H9 (cell line): ENCODE measurements around the gene CYP39A1. TPM values are rescaled to one million over a fixed set of nuclear protein-coding genes. Genes with fewer than 3 reads are reported as not detected.

Source experiments
- DNase-seq: peaks from one replicate; pipeline ENCODE4 v3.0.0-alpha.2; 2017
- H2AFZ ChIP-seq: one replicate; pipeline ENCODE4 v1.6.1; 2013; ENCODE audit warnings: mild to moderate bottlenecking, low read length, control low read depth, moderate library complexity
- H2AK5ac ChIP-seq: 2 replicates; pipeline ENCODE4 v1.6.1; 2013; ENCODE audit warnings: low read length, control low read depth, mixed read lengths; ENCODE audit not compliant: insufficient read length
- H2BK120ac ChIP-seq: one replicate; pipeline ENCODE4 v1.6.1; 2013; ENCODE audit warnings: low read depth, mild to moderate bottlenecking, low read length, control low read depth, inconsistent platforms; ENCODE audit not compliant: poor library complexity, severe bottlenecking
- H2BK12ac ChIP-seq: 2 replicates; pipeline ENCODE4 v1.6.1; 2013; ENCODE audit warnings: low read length, control low read depth, mixed read lengths, low read depth; ENCODE audit not compliant: insufficient read length
- H2BK15ac ChIP-seq: 2 replicates; pipeline ENCODE4 v1.6.1; 2013; ENCODE audit warnings: low read depth, low read length, control low read depth
- H2BK20ac ChIP-seq: one replicate; pipeline ENCODE4 v1.6.1; 2013; ENCODE audit warnings: low read depth, mild to moderate bottlenecking, low read length, control low read depth, inconsistent platforms; ENCODE audit not compliant: poor library complexity, severe bottlenecking
- H2BK5ac ChIP-seq: 2 replicates; pipeline ENCODE4 v1.6.1; 2013; ENCODE audit warnings: low read length, control low read depth, mixed read lengths; ENCODE audit not compliant: insufficient read length
- H3K14ac ChIP-seq: 2 replicates; pipeline ENCODE4 v1.6.1; 2013; ENCODE audit warnings: low read length, control low read depth; ENCODE audit not compliant: insufficient read depth
- H3K18ac ChIP-seq: 2 replicates; pipeline ENCODE4 v1.6.1; 2013; ENCODE audit warnings: low read depth, mild to moderate bottlenecking, mixed read lengths, low read length, control low read depth; ENCODE audit not compliant: insufficient read length
- H3K23ac ChIP-seq: 2 replicates; pipeline ENCODE4 v1.6.1; 2013; ENCODE audit warnings: low read length, control low read depth, mixed read lengths, low read depth; ENCODE audit not compliant: insufficient read length
- H3K23me2 ChIP-seq: 2 replicates; pipeline ENCODE4 v1.6.1; 2013; ENCODE audit warnings: low read depth, mild to moderate bottlenecking, mixed read lengths, low read length, control low read depth; ENCODE audit not compliant: insufficient read length, poor library complexity, severe bottlenecking
- H3K27ac ChIP-seq: 2 replicates; pipeline ENCODE4 v1.5.1; 2013; ENCODE audit warnings: low read length, control low read depth, mixed read lengths, low read depth; ENCODE audit not compliant: insufficient read length
- H3K27me3 ChIP-seq: 2 replicates; pipeline ENCODE4 v1.6.1; 2013; ENCODE audit warnings: low read length, control low read depth, inconsistent platforms; ENCODE audit not compliant: insufficient read depth
- H3K4ac ChIP-seq: 2 replicates; pipeline ENCODE4 v1.6.1; 2013; ENCODE audit warnings: low read depth, mild to moderate bottlenecking, control low read depth, inconsistent platforms, low read length, moderate library complexity
- H3K4me1 ChIP-seq: 2 replicates; pipeline ENCODE4 v1.6.1; 2013; ENCODE audit warnings: low read length, control low read depth, inconsistent platforms; ENCODE audit not compliant: insufficient read depth
- H3K4me2 ChIP-seq: 2 replicates; pipeline ENCODE4 v1.6.1; 2013; ENCODE audit warnings: low read length, control low read depth, mixed read lengths; ENCODE audit not compliant: insufficient read length, insufficient read depth
- H3K56ac ChIP-seq: 2 replicates; pipeline ENCODE4 v1.6.1; 2013; ENCODE audit warnings: low read depth, mild to moderate bottlenecking, mixed read lengths, low read length, control low read depth; ENCODE audit not compliant: insufficient read length
- H3K79me1 ChIP-seq: 2 replicates; pipeline ENCODE4 v1.6.1; 2013; ENCODE audit warnings: low read depth, mild to moderate bottlenecking, moderate library complexity, low read length, control low read depth, inconsistent platforms; ENCODE audit not compliant: insufficient read depth, poor library complexity, severe bottlenecking
- H3K79me2 ChIP-seq: 2 replicates; pipeline ENCODE4 v1.6.1; 2013; ENCODE audit warnings: low read length, control low read depth, inconsistent platforms; ENCODE audit not compliant: insufficient read depth
- H3K9ac ChIP-seq: 2 replicates; pipeline ENCODE4 v1.6.1; 2013; ENCODE audit warnings: low read length, control low read depth, mixed read lengths; ENCODE audit not compliant: insufficient read length; ENCODE audit errors: extremely low read depth
- H3K9me3 ChIP-seq: one replicate; pipeline ENCODE4 v1.6.1; 2013; ENCODE audit warnings: low read depth, low read length, inconsistent platforms; ENCODE audit not compliant: control insufficient read depth
- H3T11ph ChIP-seq: one replicate; pipeline ENCODE4 v1.6.1; 2013; ENCODE audit warnings: mild to moderate bottlenecking, low read length, control low read depth, inconsistent platforms
- H4K20me1 ChIP-seq: one replicate; pipeline ENCODE4 v1.6.1; 2013; ENCODE audit not compliant: control insufficient read depth, insufficient read length, insufficient read depth
- H4K5ac ChIP-seq: 2 replicates; pipeline ENCODE4 v1.6.1; 2013; ENCODE audit warnings: low read depth, mild to moderate bottlenecking, mixed read lengths, low read length, control low read depth; ENCODE audit not compliant: insufficient read length
- H4K8ac ChIP-seq: replicated peaks from 2 replicates; pipeline ENCODE4 v1.6.1; 2013; ENCODE audit warnings: low read length, control low read depth, mixed read lengths, low read depth; ENCODE audit not compliant: insufficient read length
- H4K91ac ChIP-seq: 2 replicates; pipeline ENCODE4 v1.6.1; 2013; ENCODE audit warnings: low read depth, mild to moderate bottlenecking, moderate library complexity, mixed read lengths, low read length, control low read depth; ENCODE audit not compliant: insufficient read length
- H3K27ac Mint-ChIP-seq, 3 experiments: 2 replicates in 2 of 3; 3 replicates in 1 of 3; pipeline ENCODE4 v1.8.0; 2020 to 2021; ENCODE audit warnings: mixed read lengths in 3 of 3, mild to moderate bottlenecking in 1 of 3, moderate library complexity in 1 of 3
- H3K27me3 Mint-ChIP-seq: 2 replicates; pipeline ENCODE4 v1.8.0; 2021; ENCODE audit warnings: low read depth, mild to moderate bottlenecking, moderate library complexity, mixed read lengths
- H3K36me3 Mint-ChIP-seq, 3 experiments: 2 replicates in 2 of 3; 3 replicates in 1 of 3; pipeline ENCODE4 v1.8.0; 2020 to 2021; ENCODE audit warnings: low read depth in 3 of 3, mixed read lengths in 3 of 3; ENCODE audit not compliant: insufficient read depth in 1 of 3
- H3K4me1 Mint-ChIP-seq, 2 experiments: 2 replicates each; pipeline ENCODE4 v1.8.0; 2020; ENCODE audit warnings: mixed read lengths in 2 of 2
- H3K4me3 Mint-ChIP-seq, 2 experiments: 2 replicates in 1 of 2; 3 replicates in 1 of 2; pipeline ENCODE4 v1.8.0; 2020 to 2021; ENCODE audit warnings: mild to moderate bottlenecking in 2 of 2, mixed read lengths in 2 of 2, moderate library complexity in 1 of 2
- H3K9me3 Mint-ChIP-seq, 2 experiments: 2 replicates in 1 of 2; 3 replicates in 1 of 2; pipeline ENCODE4 v1.8.0; 2020; ENCODE audit warnings: mild to moderate bottlenecking in 2 of 2, mixed read lengths in 2 of 2, moderate library complexity in 1 of 2
- CTCF ChIP-seq: fragments of 200-600 bp; sonication (generic); conservative IDR thresholded peaks from 3 replicates; pipeline ENCODE4 v1.8.0; 2021; ENCODE audit warnings: antibody characterized with exemption, mild to moderate bottlenecking
- WGBS: extraction: QIAGEN DNeasy Blood & Tissue Kit; methylation state at CpG from one replicate; pipeline ENCODE4 v1.1.7; 2013; ENCODE audit warnings: missing lambda C conversion rate, low lambda C conversion rate, mixed read lengths; ENCODE audit not compliant: insufficient read length; ENCODE audit errors: extremely low coverage; 5-methylcytosine and 5-hydroxymethylcytosine counted together
- total RNA-seq: library from RNA; stranded (reverse); gene quantifications from 2 replicates; pipeline ENCODE4 v1.2.1, GENCODE V29; 2021

The CYP39A1 gene
- total RNA-seq, 1 experiment from 2014 or later: 0.50 TPM

DNA sequence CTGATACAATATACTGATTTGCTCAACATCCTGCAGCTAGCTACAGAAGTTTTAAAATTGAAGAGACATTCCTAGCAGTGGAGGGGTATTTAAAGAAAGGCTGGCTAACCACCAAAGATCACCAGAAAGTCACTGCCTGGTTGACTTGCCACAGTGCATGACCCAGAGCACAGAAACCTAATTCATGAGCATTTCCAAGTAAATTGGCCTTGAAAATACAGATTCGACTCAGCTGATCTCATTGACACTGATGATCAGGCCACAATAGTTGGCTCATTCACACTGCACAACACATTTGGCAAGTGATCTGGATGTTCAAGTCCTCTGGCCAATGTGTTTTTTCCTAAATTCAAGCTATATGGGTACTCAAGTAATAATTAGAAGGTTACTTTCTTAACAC lies 21.8 kb upstream of the CYP39A1 start:
- H4K5ac ChIP-seq: no peak overlapping the region
- H4K91ac ChIP-seq: no peak overlapping the region
- no peak overlapping the region for H2BK20ac ChIP-seq
- no peak overlapping the region for H2BK5ac ChIP-seq
- Mint-ChIP-seq H3K36me3 (no peaks in the 10 kb centered on the region), H3K27ac (no peak overlapping the region; a peak in 1 of 7 replicates), H3K9me3 (no peaks in the 10 kb centered on the region), H3K4me1 (peaks cover 6 to 7% of the 10 kb centered on the region in 2 experiments; a peak in 3 of 4 replicates), H3K4me3 (no peak overlapping the region), H3K27me3 (no peaks in the 10 kb centered on the region)
- no peak overlapping the region for H3K4me2 ChIP-seq
- no peak overlapping the region for H2BK15ac ChIP-seq
- H3K23me2 ChIP-seq: no peaks in the 10 kb centered on the region
- no peak overlapping the region for H4K8ac ChIP-seq
- H3K79me1 ChIP-seq: no peaks in the 10 kb centered on the region
- H3K23ac ChIP-seq: no peak overlapping the region
- WGBS: no CpG with 5 or more reads among the region's 1 CpG
- no peaks in the 10 kb centered on the region for H4K20me1 ChIP-seq
- no peak overlapping the region for H3K9ac ChIP-seq
- H3K27ac ChIP-seq: no peak overlapping the region
- H3K79me2 ChIP-seq: no peaks in the 10 kb centered on the region
- H2BK12ac ChIP-seq: no peak overlapping the region
- H3K14ac ChIP-seq: no peak overlapping the region
- no peak overlapping the region for H3K18ac ChIP-seq
- no peak overlapping the region for H3T11ph ChIP-seq
- no peak for DNase-seq
- H3K4ac ChIP-seq: no peak overlapping the region
- no peak overlapping the region for H3K56ac ChIP-seq
- no peak overlapping the region for H2AK5ac ChIP-seq
- H3K27me3 ChIP-seq: no peaks in the 10 kb centered on the region
- no peak overlapping the region for H2BK120ac ChIP-seq
- no peaks in the 10 kb centered on the region for H3K9me3 ChIP-seq
- no peaks in the 10 kb centered on the region for H3K4me1 ChIP-seq
- H2AFZ ChIP-seq: no peak overlapping the region
- TF ChIP-seq CTCF: no peak
